VCaP (cell line): ENCODE measurements around the gene MAP7.
A peak's percentile ranks its signal among the peaks of the same experiment; 100 is the strongest.

ENCODE experiments used
- H3K27ac ChIP-seq: fragments of 450-650 bp; 2 replicates; pipeline ENCODE4 v1.5.1; 2017
- CTCF ChIP-seq: fragments of 450-650 bp; conservative IDR thresholded peaks from 2 replicates; pipeline ENCODE4 v1.5.1; 2017; ENCODE audit warnings: mild to moderate bottlenecking, moderate library complexity

MAP7 gene

GRCh38 chr6:136562211-136562610 lies 12.0 kb upstream of the MAP7 start:
- peak overlapping the region; percentile 100 for H3K27ac ChIP-seq
- TF ChIP-seq CTCF = no peak

GRCh38 chr6:136553166-136553787 lies 3.1 kb upstream of the MAP7 start:
- TF ChIP-seq CTCF = no peak
- no peak overlapping the region for H3K27ac ChIP-seq

GRCh38 chr6:136552054-136552453 lies 1.8 kb upstream of the MAP7 start:
- no peak overlapping the region for H3K27ac ChIP-seq
- TF ChIP-seq CTCF = no peak

GRCh38 chr6:136551103-136551502 lies 881 bp upstream of the MAP7 start:
- TF ChIP-seq CTCF = no peak
- H3K27ac ChIP-seq = peak overlapping the region; percentile 95

- no peak for TF ChIP-seq CTCF
- H3K27ac ChIP-seq = peak overlapping the region; percentile 95
Measured at GRCh38 chr6:136550045-136550329, 235 bp downstream of the MAP7 start.

- H3K27ac ChIP-seq = peak overlapping the region; percentile 95
- TF ChIP-seq CTCF = no peak
Measured at GRCh38 chr6:136549300-136550044, 750 bp downstream of the MAP7 start.

GRCh38 chr6:136548582-136549299 lies 1.5 kb downstream of the MAP7 start:
- peak overlapping the region; percentile 95 for H3K27ac ChIP-seq
- no peak for TF ChIP-seq CTCF
